Measurements from ENCODE around the gene TPSG1.
"Not testable (repeated sequence)": the region's sequence is repeated elsewhere in the genome, so short reads cannot be mapped to it uniquely, and the experiment has no call there.

Gene TPSG1

DNA sequence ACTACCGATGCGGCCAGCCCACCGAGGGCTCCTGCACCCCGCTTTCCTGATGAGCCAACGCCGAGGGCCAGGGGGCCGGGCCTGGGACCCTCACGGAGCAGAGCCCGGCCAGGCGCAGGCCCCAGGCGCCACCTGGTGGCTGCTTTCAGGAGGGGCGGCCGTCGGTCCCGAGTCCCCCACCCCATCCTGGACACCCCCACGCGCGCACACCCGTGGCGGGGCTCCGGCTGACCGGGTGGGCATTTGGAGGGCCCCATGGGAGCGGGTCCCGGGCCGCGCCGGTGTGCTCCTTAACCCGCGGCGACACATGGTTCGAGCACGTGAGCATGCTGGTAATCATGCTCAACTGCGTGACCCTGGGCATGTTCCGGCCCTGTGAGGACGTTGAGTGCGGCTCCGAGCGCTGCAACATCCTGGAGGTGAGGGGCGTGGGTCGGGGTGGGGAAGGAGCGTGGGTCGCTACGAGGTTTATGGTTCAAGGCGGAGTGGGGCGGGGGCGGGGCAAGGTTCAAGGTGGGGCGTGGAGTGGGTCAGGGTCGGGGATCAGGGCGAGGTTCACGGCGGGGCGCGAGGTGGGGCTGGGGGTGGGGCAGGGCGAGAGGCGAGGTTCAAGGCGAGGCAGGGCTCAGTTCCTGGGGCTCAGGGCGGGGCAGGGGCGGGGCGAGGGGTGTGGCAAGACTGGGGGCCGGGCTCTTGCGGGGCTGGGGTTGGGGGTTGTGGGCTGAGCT is 30.2 kb downstream of the TPSG1 start:
- peak in 1 of 2 donors; percentile 9 for DNase-seq (ENCODE audit: low read depth in 2 of 2)

DNA sequence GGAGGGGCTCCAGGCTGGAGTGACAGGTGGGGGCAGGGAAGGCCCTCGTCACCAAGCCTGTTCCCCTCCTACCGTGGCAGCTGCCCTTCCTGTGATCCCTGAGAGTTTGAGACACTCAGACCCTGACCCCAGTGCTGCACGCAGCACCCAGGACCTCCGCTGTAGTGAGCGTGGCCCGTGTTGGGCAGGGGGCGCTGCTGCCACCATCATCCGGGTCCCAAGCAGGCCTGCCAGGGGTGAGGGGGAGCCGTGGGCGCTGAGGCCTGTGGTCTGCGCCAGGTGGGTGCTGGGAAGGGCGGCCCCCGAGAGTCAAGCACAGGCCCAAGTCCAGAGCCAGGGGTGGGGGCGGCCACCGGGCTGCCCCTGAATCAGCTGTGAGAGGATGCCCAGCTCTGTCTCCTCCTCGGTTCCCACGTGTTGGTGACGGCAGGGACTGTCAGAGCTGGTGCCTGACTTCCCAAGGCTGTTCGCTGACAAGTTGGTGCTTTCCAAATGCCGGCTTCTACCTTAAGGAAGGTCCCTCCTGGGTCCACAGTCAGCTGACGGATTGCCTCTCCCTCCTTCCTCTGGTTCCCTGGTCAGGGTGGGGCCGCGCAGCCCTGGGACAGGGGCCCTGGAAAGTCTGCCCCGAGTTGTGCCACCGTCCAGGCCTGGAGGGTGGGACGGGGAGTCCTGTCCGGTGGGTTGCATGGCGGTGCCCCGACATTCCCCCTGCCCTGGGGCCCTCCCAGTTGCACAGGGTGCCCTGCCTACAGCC is 31.1 kb downstream of the TPSG1 start:
- no peak for DNase-seq (ENCODE audit: low read depth in 2 of 2)

DNA sequence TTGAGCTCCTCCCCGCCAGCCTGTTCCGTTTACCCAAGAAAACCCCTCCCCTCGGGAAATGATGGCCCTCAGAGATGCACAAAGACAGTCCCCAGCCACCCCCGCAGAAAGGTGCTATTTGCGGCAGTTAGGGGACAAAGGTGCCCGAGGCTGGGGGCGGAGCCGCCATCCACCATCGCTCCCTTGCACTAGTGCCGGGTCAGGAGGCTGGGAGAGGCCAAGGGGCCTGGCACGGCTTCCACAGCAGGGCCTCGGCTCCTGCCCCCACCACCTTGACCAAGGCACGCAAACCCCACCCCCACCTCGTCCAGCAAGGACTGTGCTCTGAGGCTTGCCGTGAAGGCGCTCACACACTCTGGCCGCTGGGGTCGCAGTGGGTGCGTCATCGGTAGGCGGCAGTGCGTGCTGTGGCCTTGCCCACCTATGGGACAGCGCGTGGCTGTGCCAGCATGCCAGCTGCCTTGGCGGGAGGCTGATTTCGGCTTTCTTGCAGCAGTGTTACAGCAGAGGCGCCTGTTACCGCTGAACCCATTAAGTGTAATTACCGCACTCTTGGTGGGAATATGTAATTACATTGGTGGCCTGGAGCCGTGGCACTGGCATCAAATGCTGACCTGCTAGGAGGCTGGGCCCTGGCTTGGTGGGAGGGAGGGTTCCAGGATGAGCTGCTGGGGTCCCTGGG is 31.8 kb downstream of the TPSG1 start:
- no peak for DNase-seq (ENCODE audit: low read depth in 2 of 2)

DNA sequence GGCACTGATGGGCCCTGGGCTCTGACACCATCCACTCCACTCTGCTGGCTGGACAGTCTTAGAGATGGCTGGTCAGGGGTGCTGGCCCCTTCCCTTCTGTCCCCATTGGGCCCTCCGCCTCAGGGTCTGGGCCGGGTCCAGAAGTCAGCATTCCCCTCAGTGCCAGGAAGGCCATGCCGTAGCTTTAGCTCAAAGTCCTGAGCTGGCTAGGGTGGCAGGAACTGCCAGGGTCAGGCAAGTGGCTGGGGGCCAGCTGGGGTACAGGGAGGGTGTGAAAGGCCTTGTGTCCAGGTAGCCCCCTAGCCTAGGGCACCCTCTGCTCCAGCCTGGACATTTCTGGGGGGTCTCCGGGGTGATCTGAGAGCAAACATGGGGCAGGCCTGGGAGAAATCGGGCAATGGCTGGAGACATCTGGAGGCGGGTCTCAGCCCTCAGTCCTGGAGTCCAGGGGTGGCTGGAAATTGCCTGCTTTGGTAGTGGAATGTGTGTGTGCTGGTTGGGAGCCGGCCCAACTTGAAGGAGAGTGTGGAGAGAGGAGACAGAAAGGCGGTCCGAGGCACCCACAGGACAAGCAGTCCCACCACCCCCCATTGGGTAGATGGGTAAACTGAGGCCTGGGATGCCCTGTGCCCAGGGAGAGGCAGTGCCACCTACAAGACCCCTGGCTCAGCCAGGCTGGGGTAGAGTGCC is 32.5 kb downstream of the TPSG1 start:
- DNase-seq (ENCODE audit: low read depth in 2 of 2): no peak

DNA sequence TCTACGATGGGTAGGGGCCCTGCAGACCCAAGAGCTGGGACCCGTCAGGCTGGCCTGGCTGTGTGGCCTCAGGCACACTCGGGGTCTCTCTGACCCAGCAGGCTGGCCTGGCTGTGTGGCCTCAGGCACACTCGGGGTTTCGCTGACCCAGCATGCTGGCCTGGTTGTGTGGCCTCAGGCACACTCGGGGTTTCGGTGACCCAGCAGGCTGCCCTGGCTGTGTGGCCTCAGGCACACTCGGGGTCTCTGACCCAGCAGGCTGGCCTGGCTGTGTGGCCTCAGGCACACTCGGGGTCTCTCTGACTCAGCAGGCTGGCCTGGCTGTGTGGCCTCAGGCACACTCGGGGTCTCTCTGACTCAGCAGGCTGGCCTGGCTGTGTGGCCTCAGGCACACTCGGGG is 34.3 kb downstream of the TPSG1 start:
- not testable (repeated sequence) for DNase-seq (ENCODE audit: low read depth in 2 of 2)

DNA sequence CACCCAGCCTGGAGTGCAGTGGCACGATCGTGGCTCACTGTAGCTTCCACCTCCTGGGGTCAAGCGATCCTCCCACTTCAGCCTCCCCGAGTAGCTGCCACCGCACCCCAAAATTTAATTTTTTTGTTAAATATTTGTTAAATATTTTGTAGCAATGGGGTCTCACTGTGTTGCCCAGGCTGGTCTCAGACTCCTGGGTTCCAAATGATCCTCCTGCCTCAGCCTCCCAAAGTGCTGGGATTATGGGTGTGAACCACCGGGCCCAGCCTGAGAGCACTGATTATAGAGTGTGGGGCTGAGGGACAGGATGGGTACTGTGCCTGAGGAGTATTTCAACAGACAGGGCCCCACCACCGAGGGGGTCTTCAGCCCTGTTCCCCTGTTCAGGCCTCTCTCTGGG is 35.6 kb downstream of the TPSG1 start:
- no peak for DNase-seq (ENCODE audit: low read depth in 2 of 2)

DNA sequence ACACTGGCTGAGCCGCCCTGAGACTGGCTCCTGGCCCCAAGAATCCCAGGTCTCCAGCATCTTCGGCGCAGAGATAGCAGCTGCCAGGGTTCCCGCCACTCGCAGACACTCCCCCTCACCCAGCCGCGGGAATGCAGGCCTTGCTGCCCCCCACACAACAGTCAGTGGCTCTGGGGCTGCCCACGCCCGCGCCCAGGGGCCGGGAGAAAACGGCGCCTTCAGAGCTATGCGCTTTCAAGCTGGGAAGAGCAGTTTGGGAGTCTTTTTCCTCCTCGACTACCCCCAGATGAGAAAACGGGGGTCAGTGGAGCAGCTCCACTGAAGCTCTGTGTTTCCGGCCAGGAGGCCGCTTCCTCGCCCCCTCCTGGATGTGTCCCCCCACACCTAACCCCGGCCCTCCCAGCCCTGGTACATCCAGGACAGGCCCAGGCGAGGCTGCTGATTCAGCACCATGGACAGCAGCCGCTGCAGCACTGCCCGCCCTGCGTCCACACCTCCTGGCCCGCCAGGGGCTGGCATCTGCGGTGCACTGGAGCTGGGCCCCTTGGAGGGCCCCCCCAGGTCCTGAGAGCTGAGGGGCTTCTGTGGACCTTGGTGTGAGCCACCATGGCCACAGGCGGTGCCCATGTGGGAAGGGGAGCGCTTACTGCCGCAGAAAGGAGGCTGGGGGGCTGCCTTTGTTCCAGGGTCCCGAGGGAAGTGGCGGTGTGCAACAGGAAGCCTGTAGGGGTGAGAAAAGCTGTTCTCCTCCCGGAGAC is 36.5 kb downstream of the TPSG1 start:
- peak; percentile 23 to 41 for DNase-seq (ENCODE audit: low read depth in 2 of 2)

DNA sequence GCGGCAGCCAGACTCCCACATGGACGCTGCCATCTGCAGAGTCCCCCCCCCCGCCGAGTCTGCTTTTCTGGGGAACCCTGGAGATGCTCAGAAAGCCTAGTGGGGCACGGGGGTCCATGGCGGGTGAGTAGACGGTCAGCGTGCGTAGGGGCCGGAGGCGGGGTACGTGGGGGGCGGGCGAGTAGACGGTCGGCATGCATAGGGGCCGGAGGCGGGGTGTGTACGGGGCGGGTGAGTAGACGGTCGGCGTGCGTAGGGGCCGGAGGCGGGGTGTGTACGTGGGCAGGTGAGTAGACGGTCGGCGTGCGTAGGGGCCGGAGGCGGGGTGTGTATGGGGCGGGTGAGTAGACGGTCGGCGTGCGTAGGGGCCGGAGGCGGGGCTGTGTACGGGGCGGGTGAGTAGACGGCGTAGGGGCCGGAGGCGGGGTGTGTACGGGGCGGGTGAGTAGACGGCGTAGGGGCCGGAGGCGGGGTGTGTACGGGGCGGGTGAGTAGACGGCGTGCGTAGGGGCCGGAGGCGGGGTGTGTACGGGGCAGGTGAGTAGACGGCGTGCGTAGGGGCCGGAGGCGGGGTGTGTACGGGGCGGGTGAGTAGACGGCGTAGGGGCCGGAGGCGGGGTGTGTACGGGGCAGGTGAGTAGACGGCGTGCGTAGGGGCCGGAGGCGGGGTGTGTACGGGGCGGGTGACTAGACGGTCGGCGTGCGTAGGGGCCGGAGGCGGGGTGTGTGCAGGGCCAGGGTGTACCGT is 39.4 kb downstream of the TPSG1 start:
- not testable (repeated sequence) for DNase-seq (ENCODE audit: low read depth in 2 of 2)

DNA sequence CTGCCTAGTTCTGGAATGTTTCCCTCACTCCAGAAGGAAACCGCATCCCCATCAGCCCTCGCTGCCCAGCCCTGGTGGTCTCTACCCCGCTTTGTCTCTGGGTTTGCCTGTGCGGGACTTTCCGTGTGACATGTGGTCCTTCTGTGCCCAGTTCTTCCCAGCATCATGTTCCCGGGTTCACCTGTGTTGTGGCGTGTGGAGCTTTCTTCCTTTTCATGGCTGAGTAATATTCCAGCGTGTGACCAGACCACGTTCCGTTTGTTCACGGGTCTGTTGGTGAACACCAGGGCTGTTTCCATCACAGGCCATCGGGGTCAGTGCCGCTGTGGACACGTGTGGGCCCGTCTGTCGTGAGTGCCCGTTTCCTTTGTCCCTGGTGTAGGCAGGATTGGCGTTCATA is 40.1 kb downstream of the TPSG1 start:
- no peak for DNase-seq (ENCODE audit: low read depth in 2 of 2)

DNA sequence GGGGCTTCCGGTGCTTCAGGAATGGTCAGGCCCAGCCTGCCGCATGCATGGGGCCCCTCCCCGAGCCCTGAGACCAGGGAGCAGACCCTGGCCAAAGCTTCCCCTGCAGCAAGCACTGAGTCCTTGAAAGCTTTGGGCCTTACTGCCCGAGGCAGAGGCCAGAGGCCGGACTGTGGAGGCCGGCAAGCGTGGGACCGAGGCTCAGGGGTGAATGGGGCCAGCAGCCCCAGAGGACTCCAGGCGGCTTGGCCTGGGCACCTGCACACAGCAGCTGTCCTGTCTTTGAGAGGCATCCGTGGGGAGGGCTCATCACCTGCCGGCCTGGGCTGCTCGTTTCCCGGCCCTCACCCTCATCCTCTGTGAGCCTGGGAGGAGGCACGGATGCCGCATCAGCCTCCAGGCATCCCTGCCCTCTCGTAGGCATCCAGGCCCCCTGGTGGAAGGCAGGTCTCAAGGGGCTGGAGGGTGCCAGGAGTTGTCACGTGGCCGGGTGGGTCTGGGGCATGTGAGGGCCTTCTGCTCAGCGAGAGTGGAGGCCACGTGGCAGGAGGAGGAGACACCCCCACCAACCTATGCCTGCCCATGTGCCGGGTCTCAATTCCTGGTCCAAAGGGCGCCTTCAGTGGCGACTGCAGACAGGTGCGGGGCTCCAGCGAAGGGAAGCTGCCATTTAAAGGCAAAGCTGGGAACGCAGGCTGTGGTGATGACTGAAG is 40.8 kb downstream of the TPSG1 start:
- DNase-seq (ENCODE audit: low read depth in 2 of 2): no peak

DNA sequence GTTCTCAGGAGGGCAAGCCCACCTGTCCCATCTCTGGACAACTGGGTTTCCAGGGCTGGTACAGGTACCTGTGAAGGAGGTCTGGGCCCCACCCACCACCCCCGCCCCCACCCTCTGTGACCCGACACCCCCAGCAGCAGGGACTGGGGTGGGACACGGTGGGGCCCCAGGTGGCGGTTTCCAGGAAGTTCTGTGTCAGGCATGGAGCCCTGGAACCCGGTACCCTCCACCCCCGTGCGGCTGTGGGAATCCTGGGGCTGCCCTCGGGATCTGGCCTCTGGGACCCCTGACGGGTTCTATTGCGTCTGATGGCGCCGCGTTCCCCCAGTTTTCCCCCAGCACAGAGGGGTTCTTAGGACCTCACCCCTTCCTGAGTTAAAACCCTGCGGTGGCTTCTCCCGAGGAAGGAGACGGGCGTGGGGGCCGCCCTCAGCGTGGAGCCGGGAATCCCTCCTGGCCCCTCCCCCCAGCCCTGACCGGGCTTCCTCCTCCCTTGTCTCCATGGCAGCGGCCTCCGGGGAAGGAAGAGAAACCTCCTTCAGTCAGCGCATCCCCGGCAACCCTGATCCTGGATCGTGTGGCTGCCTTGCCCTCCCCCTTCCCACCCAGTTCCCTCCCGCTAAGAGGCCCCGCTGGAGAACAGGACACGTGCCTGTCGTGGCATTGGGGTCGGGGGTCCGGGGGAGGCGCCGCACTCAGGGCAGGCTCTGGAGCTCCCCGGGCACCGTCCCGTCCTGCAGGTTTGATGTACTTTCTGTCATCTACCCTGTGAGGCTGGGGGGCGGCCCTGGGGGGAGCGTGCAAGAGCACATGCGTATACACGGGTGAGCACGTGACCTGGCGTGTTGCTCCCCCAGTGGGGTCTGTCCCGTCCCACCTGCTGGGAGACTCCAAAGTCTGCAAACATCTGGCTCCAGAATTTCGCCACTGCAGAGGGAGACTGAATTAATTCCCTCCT is 41.8 kb downstream of the TPSG1 start:
- DNase-seq (ENCODE audit: low read depth in 2 of 2): no peak

DNA sequence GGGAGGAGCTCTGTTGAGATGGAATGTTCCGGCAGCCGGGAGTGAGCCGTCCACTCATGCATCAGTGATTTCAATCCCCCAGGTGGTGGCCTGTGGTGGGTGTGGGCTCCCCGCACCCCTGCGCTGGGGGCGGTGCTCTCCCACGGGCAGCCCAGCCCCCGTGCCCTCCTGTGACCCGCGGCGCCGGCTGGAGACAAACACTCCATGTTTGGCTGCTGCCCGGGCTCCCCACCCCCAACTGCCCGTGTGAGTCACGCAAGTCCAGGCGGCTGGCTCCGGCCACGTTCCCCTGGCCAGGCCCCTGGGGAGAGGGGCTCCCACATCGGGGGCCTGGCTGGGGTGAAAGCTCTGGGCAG is 42.8 kb downstream of the TPSG1 start:
- DNase-seq (ENCODE audit: low read depth in 2 of 2): no peak

DNA sequence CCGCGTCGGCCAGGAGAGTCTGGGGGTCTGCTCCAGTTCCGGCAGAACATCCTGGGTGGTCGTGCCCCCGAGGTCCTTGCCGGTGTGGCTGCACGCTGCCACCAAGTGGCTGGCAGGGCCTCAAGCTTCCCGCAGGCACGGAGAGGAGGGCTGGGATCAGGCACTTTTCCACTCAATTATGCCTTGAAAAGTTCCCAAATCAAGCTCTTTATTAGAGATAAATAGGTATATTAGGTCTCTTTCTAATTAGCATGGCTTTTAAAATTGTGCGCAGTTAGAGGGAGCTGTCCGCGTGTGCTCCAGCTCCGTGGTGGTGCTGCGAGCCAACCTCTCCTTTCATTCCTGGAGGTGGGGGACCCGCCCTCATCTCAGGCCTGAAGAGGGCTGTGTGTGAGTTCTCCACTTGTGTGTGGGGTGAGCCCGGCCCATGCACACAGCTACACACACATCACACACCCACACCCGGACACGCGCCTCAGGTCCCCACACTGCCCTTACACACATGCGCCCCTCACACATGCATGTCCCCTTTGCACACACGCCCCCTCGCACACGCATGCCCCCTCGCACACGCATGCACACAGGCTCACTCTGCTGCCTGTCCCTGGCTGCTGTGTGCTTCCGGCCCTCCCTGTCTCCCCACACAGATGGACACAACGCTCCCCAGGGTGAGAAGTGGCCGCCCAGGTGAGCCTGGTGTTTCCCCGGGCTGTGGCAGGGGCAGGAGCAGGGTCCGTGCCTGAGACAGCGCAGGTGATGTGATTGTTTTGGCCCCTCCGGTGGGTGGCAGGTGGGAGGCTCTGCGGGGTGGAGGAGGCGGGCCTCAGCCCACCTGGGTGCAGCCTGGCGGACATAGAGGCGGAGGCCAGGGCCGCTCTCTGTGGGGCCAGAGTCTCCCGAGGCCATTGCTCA is 43.4 kb downstream of the TPSG1 start:
- no peak for DNase-seq (ENCODE audit: low read depth in 2 of 2)

DNA sequence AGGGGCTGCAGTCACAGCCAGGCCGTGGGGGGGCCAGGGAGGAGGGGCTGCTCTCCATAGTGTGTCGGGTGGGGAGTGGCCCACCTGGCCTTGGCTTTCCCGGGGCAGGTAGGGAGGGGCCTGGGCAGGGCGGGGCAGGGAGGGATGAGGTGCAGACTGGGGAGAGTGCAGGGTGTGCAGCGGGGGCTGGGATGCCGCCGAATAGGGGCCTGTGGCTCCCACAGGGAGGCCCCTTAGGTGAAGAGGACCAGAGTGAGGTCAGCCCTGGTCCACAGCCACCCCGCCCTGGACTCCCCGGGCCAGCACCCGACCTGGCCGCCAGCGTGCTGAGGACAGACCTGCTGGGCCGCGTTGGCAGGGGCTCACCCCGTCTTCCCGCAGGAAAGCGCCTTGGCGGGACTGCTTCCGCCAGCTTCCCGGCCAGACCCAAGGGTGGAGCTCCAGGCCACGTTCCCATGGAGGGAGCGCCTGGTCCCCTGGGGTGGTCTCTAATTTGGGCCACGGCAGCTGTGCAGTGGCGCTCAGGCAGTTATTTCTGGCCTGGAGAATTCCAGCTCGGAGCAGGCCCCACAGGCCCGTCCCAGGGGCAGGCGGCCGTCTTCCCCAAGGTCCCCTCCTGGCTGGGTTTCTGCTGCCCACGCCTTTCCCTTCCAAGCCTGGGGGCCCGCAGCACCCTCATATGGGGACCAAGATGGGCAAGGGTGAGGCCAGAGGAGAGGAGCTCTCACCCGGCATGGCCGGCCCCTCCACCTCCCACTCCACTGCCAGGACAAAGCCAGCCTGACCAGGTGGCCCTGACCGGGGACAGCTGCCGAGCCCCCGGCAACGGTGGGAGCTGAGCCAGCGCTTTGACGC is 44.3 kb downstream of the TPSG1 start:
- DNase-seq (ENCODE audit: low read depth in 2 of 2): no peak

DNA sequence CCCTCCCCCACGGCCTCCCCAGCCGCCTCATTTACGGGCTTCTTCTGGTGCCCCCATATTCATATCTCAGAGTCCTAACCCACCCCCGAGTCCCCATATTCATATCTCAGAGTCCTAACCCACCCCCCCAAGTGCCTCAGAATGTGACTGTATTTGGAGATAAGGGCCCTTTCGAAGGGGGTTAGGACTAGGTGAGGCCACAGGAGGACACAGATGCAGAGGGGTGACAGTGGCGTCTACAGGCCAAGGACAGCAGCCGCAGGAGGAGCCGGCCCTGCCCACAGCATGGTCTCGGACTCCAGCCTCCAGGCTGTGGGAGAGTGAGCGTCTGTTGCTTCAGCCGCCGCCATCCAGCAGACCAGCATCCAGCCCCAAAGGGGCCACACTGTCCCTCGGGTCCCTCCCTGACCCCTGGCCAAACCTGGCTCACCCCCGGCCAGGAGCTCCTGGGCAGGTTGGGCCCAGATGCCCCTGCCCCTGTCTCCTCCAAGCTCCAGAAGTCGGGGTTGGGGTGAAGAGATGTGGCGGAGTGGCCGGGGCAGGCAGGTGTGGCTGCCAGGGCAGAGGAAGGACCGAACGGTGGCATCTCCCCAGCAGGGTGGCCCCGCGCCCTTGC is 46.7 kb downstream of the TPSG1 start:
- no peak for DNase-seq (ENCODE audit: low read depth in 2 of 2)

DNA sequence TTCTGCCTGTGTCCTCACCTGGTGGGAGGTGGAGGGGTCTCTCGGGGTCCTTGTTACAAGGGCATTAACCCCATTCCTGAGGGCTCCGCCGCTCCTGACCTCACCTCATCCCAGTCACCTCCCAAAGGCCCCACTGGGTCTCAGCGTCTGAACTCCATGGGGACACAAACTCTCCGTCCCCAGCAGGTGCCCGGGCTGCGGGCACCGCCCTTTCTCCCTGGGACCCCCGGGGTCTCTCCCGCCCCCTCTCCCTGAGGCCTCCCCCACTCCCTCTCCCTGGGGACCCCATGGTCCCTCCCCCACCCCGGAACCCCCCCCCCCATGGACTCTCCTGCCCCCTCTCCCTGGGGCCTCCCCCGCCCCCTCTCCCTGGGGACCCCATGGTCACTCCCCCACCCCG is 47.3 kb downstream of the TPSG1 start:
- no peak for DNase-seq (ENCODE audit: low read depth in 2 of 2)

DNA sequence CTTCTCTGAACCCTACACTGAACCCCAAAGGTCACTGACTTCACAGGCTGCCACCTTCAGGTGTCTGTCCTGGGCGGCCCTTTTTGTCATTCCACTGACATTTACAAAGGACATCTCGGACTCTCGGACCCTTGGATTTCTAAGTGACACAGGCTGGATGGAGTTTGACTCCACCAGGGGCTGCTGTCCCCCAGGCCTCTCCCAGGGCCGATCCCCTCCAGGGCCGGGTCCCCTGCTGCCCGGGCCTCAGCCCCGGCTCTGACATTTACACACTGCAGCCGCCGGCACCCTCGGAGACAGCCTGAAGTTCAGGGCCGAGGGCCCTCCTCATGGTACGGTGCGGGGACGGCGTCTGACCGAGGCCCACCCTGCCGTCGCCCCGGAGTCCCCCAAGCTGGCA is 48.0 kb downstream of the TPSG1 start:
- DNase-seq (ENCODE audit: low read depth in 2 of 2): no peak

Measured in stimulated activated CD4-positive, alpha-beta T cell treated with anti-CD3 and anti-CD28 coated beads, Interleukin-4, amount 100 ng/mL, for 48 hours (primary cell).